Adrenal gland (tissue), 12 donors: Measurements from ENCODE around the gene COL23A1. TPM values are rescaled to one million over a fixed set of nuclear protein-coding genes. Genes with fewer than 3 reads are reported as not detected.

ENCODE experiments used
- DNase-seq, 7 donors: peaks; one replicate each; pipeline ENCODE4 v3.0.0-alpha.2; 2019 to 2020
- H3K27ac ChIP-seq, 5 donors: fragments of 200-600 bp; sonication (generic) in 4 of 5; 1 replicate in 3 of 5; 2 replicates in 2 of 5; pipeline versions ENCODE4 v1.5.1 to v1.8.0; 2016 to 2020; ENCODE audit warnings: mild to moderate bottlenecking in 1 of 5
- H3K27me3 ChIP-seq: fragments of 200-600 bp; 2 replicates; pipeline ENCODE4 v1.8.0; 2021
- H3K36me3 ChIP-seq, 2 donors: fragments of 200-600 bp; replicated peaks in 1 of 2; 1 replicate in 1 of 2; 2 replicates in 1 of 2; pipeline versions ENCODE4 v1.5.1 to v1.8.0; 2018 to 2022
- H3K4me1 ChIP-seq, 2 donors: fragments of 200-600 bp; replicated peaks in 1 of 2; 1 replicate in 1 of 2; 2 replicates in 1 of 2; pipeline versions ENCODE4 v1.5.1 to v1.8.0; 2018 to 2021
- H3K4me3 ChIP-seq, 4 donors: fragments of 200-600 bp; sonication (generic) in 3 of 4; one replicate each; pipeline ENCODE4 v1.5.1; 2016 to 2018
- H3K9me3 ChIP-seq, 3 donors: fragments of 200-600 bp; sonication (generic) in 1 of 3; replicated peaks in 1 of 3; 1 replicate in 2 of 3; 2 replicates in 1 of 3; pipeline versions ENCODE4 v1.5.1 to v1.8.0; 2016 to 2021
- CTCF ChIP-seq, 6 experiments: fragments of 450-650 bp in 4 of 6; fragments of 200-600 bp in 2 of 6; sonication (generic) in 1 of 6; IDR thresholded peaks; 1 replicate in 5 of 6; 2 replicates in 1 of 6; pipeline versions ENCODE4 v1.5.1 to v1.8.0; 2016 to 2021; ENCODE audit warnings: antibody characterized with exemption in 6 of 6, mild to moderate bottlenecking in 2 of 6, moderate library complexity in 1 of 6
- POLR2A ChIP-seq, 2 donors: fragments of 450-650 bp; IDR thresholded peaks; one replicate each; pipeline ENCODE4 v1.6.1; 2017; ENCODE audit warnings: antibody characterized with exemption in 2 of 2, mild to moderate bottlenecking in 2 of 2, moderate library complexity in 1 of 2
- WGBS, 4 donors: extraction: QIAGEN DNeasy Blood & Tissue Kit in 2 of 4; methylation state at CpG; one replicate each; pipeline versions ENCODE4 v1.1.5 to v1.1.7; 2013 to 2017; 5-methylcytosine and 5-hydroxymethylcytosine counted together
- intact Hi-C, 2 donors: fragments of 100-400 bp; cut with DNase I; formaldehyde crosslinking; loops; one replicate each; pipeline versions ENCODE4 v1.14.1 to v1.15.0; 2022 to 2023
- polyA plus RNA-seq, 3 donors: library from polyadenylated mRNA; stranded (reverse); fragments of 200-250 nt in 2 of 3; fragments of 350-450 nt in 1 of 3; fragmentation: Illumina TruSeq in 1 of 3; extraction: RNeasy Lipid Tissue Mini Kit (QIAGEN cat#74804) in 1 of 3; gene quantifications; one replicate each; pipeline ENCODE4 v1.2.3, GENCODE V29; 2013 to 2014
- total RNA-seq, 9 donors: library from RNA; depleted of rRNA in 4 of 9; stranded (reverse); fragments of >200 nt in 4 of 9; fragments of 120-200 nt in 1 of 9; fragmentation: NEBNext Ultra II Directional in 1 of 9; extraction: Animal tissue kit (Norgen Biotek cat#: 25700) in 1 of 9; gene quantifications; one replicate each; pipeline versions ENCODE4 v1.1.0 to v1.2.4, GENCODE V29; 2013 to 2023
- donor health status: healthy with polysubstance abuse.
- donor health status: Bipolar disorder and iron deficiency.
- donor health status: DM: yes; HTN: yes; CAD: no.
- donor health status: DM: no; HTN: no; CAD: no.
- donor health status: DM: no; HTN: no; CAD: no.
- donor health status: DM: yes; HTN: yes; CAD: no.

The COL23A1 gene
- total and polyA plus RNA-seq, 12 donors, result 0.09 to 4.4 (median 0.88) TPM

GRCh38 chr5:178228609-178229008, 361.6 kb downstream of the COL23A1 start:
- no peaks in the 10 kb centered on the region for H3K9me3 ChIP-seq
- TF ChIP-seq POLR2A (IDR thresholded peaks at IDR 0.05) (no peak), CTCF (IDR thresholded peaks at IDR 0.05) (no peak)
- peaks cover 0 to 27% of the 10 kb centered on the region in 2 donors for H3K36me3 ChIP-seq
- H3K27ac ChIP-seq, result no peak overlapping the region
- H3K4me1 ChIP-seq, result peaks cover 24 to 25% of the 10 kb centered on the region in 2 donors
- WGBS, 4 donors, result 95 to 98% (median 96%) methylated on average over 11 of the region's 11 CpGs
- no peak overlapping the region for H3K4me3 ChIP-seq
- H3K27me3 ChIP-seq, result no peaks in the 10 kb centered on the region
- intact Hi-C loops, result no loop called here
- DNase-seq, result no peak

- intact Hi-C loops, result no loop called here
- Histone ChIP-seq H3K9me3 (no peaks in the 10 kb centered on the region), H3K4me3 (no peak overlapping the region), H3K27ac (no peak overlapping the region), H3K27me3 (no peaks in the 10 kb centered on the region), H3K4me1 (peaks cover 23 to 25% of the 10 kb centered on the region in 2 donors), H3K36me3 (peaks cover 0 to 27% of the 10 kb centered on the region in 2 donors)
- no peak for DNase-seq
- no peak for TF ChIP-seq POLR2A (IDR thresholded peaks at IDR 0.05)
- TF ChIP-seq CTCF (IDR thresholded peaks at IDR 0.05), result no peak
- WGBS, 4 donors, result 85 to 96% (median 89%) methylated on average over 3 of the region's 3 CpGs
Observed at GRCh38 chr5:178227929-178228328, 362.3 kb downstream of the COL23A1 start.

- TF ChIP-seq POLR2A (IDR thresholded peaks at IDR 0.05), result no peak
- TF ChIP-seq CTCF (IDR thresholded peaks at IDR 0.05), result no peak
- peaks cover 0 to 27% of the 10 kb centered on the region in 2 donors for H3K36me3 ChIP-seq
- no peak overlapping the region for H3K4me3 ChIP-seq
- H3K27ac ChIP-seq, result no peak overlapping the region
- WGBS, 4 donors, result 74 to 96% (median 91%) methylated on average over 4 of the region's 4 CpGs
- no peaks in the 10 kb centered on the region for H3K9me3 ChIP-seq
- no peak for DNase-seq
- intact Hi-C loops, result no loop called here
- no peaks in the 10 kb centered on the region for H3K27me3 ChIP-seq
- H3K4me1 ChIP-seq, result peaks cover 19% of the 10 kb centered on the region in 2 donors
Observed at GRCh38 chr5:178227138-178227659, 363.0 kb downstream of the COL23A1 start.

- no peak overlapping the region for H3K27ac ChIP-seq
- intact Hi-C loops, result no loop called here
- WGBS, 4 donors, result 87 to 96% (median 89%) methylated on average over 4 to 6 of the region's 6 CpGs
Observed at GRCh38 chr5:178225174-178225573, 365.0 kb downstream of the COL23A1 start.

More at GRCh38 chr5:178225174-178225573, 365.0 kb downstream of the COL23A1 start:
- H3K4me3 ChIP-seq, result no peak overlapping the region
- peaks cover under 1 to 2% of the 10 kb centered on the region in 2 donors for H3K4me1 ChIP-seq
- DNase-seq, result no peak
- peaks cover 0 to 26% of the 10 kb centered on the region in 2 donors for H3K36me3 ChIP-seq
- H3K9me3 ChIP-seq, result no peaks in the 10 kb centered on the region
- TF ChIP-seq CTCF (IDR thresholded peaks at IDR 0.05), result no peak
- no peak for TF ChIP-seq POLR2A (IDR thresholded peaks at IDR 0.05)
- H3K27me3 ChIP-seq, result no peaks in the 10 kb centered on the region
